ENCODE measurements around the gene TRMT10B.

DNA sequence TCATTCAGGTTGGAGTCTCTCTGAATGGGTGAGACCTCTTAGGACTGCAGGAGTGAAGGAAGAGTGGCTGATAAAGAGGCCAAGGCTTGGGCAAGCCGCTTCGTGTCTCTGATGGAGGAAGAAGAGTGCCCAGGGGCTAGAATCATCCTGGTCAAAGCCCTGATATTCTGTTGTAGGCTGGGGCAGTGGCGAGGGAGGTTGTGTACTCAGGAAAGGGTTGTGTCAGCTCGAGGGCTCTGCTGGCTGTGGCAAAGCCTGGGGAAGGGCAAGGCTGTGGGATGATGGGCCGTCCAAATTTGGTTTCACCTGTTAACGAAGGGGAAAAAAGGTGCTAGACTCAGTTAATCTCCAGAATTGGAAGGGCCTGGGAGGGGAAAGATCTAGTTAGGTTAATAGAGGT is 2.4 kb upstream of the TRMT10B start:
- TF ChIP-seq, protein P1, sequence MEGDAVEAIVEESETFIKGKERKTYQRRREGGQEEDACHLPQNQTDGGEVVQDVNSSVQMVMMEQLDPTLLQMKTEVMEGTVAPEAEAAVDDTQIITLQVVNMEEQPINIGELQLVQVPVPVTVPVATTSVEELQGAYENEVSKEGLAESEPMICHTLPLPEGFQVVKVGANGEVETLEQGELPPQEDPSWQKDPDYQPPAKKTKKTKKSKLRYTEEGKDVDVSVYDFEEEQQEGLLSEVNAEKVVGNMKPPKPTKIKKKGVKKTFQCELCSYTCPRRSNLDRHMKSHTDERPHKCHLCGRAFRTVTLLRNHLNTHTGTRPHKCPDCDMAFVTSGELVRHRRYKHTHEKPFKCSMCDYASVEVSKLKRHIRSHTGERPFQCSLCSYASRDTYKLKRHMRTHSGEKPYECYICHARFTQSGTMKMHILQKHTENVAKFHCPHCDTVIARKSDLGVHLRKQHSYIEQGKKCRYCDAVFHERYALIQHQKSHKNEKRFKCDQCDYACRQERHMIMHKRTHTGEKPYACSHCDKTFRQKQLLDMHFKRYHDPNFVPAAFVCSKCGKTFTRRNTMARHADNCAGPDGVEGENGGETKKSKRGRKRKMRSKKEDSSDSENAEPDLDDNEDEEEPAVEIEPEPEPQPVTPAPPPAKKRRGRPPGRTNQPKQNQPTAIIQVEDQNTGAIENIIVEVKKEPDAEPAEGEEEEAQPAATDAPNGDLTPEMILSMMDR (IDR thresholded peaks at IDR 0.05), result no peak
- TF ChIP-seq POLR2A (IDR thresholded peaks at IDR 0.05), result no peak
